Tibial nerve (tissue), 4 donors: ENCODE data around the gene ROPN1L.

Experiments used
- CTCF ChIP-seq, 5 experiments: fragments of 200-600 bp in 3 of 5; fragments of 450-650 bp in 2 of 5; sonication (generic) in 3 of 5; IDR thresholded peaks; one replicate each; pipeline ENCODE4 v1.5.1; 2016 to 2019; ENCODE audit warnings: antibody characterized with exemption in 5 of 5, mild to moderate bottlenecking in 3 of 5, moderate library complexity in 2 of 5
- EP300 ChIP-seq, 2 donors: sonication (generic); formaldehyde crosslinking; IDR thresholded peaks; one replicate each; pipeline ENCODE4 v1.6.1; 2017; ENCODE audit warnings: antibody characterized with exemption in 2 of 2, mild to moderate bottlenecking in 1 of 2
- POLR2A ChIP-seq, 2 donors: fragments of 450-650 bp; IDR thresholded peaks; one replicate each; pipeline ENCODE4 v1.6.1; 2017; ENCODE audit warnings: antibody characterized with exemption in 2 of 2, mild to moderate bottlenecking in 2 of 2, moderate library complexity in 2 of 2

GRCh38 chr5:10479154-10479721 lies 37.6 kb downstream of the ROPN1L start:
- TF ChIP-seq CTCF (IDR thresholded peaks at IDR 0.05) (no peak), POLR2A (IDR thresholded peaks at IDR 0.05) (no peak), EP300 (IDR thresholded peaks at IDR 0.05) (no peak)
